ENCODE results near the gene COL20A1.
"Not testable (repeated sequence)": the region's sequence is repeated elsewhere in the genome, so short reads cannot be mapped to it uniquely, and the experiment has no call there.

COL20A1 gene

DNA sequence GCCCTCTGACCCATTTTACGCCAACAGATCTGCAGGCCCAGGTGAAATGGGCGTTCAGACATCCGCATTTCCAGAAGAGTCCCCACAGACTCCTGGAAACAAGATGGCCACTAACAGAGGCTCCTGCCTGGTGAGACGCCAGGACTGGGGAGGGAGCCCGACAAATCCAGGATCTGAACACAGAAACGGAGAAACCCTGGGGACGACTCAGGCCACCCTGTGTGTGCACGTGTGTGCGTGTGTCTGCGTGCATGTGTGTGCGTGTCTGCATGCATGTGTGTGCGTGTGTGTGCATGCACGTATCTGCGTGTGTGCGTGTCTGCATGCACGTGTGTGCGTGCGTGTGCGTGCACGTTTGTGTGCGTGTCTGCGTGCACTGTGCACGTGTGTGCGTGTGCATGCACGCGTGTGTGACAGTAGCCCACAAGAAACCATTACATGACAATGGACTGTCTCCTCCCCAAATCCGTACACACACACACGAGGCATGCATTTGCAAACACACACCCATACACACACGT, 43.3 kb downstream of the COL20A1 start:
- DNase-seq, result no peak

DNA sequence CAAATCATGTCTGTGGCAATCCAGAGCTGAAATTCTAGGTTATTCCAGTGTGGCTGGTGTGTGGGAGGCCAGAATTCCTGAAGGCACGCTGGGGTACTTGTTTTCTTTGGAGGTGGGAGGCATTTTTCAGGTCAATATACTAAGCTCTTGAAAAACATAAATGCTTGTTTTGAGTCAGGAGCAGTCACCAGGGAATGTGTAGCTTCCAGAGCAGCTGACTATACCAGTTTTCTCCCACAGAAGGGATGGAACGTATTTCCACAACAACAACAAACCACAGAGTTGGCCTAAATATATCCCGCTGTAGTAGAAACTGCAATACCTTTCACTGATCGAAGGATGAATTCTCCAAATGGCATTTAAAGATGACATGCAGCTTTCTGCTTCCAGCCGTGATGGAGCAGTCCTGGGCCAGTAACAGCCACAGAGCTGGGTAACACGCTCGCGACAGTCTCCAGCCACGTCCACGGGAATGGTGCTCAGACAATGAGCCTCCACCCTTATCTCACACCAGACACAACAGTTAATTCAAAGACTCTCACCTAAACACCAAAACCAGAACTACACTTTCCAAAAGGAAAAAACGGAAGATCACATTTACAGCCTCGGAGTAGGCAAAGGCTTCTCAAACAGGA, 44.9 kb downstream of the COL20A1 start:
- DNase-seq, result no peak

DNA sequence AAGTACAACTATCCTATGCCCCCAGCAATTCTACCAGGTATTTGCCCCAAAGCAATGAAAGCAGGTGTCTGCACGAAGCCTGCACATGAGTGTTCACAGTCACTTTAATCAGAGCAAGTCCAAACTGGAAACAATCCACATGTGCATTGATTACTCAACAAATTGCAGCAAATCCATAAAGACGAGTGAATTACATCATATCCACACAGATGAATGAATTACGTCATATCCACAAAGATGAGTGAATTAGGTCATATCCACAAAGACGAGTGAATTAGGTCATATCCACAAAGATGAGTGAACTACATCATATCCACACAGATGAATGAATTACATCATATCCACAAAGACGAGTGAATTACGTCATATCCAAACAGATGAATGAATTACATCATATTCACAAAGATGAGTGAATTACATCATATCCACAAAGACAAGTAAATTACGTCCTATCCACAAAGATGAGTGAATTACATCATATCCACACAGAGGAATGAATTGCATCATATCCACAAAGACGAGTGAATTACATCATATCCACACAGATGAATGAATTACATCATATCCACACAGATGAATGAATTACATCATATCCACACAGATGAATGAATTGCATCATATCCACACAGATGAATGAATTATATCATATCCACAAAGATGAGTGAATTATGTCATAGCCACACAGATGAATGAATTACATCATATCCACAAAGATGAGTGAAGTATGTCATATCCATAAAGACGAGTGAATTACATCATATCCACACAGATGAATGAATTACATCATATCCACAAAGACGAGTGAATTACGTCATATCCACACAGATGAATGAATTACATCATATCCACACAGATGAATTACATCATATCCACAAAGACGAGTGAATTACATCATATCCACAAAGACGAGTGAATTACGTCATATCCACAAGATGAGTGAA, 46.4 kb downstream of the COL20A1 start:
- DNase-seq, result not testable (repeated sequence)

DNA sequence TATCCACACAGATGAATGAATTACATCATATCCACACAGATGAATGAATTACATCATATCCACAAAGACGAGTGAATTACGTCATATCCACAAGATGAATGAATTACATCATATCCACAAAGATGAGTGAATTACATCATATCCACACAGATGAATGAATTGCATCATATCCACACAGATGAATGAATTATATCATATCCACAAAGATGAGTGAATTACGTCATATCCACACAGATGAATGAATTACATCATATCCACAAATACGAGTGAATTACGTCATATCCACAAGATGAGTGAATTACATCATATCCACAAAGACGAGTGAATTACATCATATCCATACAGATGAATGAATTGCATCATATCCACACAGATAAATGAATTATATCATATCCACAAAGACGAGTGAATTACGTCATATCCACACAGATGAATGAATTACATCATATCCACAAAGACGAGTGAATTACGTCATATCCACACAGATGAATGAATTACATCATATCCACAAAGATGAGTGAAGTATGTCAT, 47.2 kb downstream of the COL20A1 start:
- not testable (repeated sequence) for DNase-seq

DNA sequence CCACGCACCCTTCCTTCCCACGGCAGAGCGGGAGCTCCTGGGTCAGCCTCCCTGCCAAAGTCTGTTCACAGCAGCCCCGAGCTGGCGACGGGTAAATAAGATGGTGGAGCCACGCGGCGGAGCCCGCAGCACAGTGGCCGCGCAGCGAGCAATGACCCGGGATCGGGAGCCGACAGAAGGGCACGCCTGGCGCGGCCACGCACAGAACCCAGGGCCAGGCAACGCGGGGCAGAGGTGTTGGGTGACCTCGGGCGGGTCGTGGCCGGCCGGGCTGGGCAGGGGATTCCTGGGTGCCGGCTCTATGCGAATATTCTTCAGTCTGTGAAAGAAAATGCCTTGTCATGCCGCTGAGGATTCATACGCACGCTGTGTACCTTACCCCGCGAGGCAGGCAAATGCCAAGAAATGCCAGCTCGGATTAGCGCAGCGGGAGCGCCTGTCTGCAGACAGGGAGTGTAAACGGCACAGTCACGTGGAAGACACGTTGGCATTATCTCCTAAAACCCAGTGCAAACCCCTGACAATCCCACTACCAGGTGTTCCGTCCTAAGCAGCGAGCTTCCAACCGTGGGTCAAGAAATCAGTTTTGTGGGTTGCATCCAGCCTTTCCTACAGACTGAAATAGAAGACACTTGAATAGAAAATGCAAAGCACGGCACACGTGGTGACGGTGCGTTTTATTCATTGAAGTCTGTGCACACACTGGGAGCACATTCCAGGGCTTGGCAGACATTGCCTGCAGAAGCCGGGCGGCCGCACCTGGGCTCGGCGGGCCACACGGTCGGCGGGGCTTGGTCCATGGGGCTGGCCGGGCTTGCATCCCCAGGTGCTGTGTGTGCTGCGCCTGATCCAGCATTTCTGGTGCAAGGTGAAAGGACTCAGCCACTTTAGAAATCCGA, 49.8 kb downstream of the COL20A1 start:
- DNase-seq, result no peak

DNA sequence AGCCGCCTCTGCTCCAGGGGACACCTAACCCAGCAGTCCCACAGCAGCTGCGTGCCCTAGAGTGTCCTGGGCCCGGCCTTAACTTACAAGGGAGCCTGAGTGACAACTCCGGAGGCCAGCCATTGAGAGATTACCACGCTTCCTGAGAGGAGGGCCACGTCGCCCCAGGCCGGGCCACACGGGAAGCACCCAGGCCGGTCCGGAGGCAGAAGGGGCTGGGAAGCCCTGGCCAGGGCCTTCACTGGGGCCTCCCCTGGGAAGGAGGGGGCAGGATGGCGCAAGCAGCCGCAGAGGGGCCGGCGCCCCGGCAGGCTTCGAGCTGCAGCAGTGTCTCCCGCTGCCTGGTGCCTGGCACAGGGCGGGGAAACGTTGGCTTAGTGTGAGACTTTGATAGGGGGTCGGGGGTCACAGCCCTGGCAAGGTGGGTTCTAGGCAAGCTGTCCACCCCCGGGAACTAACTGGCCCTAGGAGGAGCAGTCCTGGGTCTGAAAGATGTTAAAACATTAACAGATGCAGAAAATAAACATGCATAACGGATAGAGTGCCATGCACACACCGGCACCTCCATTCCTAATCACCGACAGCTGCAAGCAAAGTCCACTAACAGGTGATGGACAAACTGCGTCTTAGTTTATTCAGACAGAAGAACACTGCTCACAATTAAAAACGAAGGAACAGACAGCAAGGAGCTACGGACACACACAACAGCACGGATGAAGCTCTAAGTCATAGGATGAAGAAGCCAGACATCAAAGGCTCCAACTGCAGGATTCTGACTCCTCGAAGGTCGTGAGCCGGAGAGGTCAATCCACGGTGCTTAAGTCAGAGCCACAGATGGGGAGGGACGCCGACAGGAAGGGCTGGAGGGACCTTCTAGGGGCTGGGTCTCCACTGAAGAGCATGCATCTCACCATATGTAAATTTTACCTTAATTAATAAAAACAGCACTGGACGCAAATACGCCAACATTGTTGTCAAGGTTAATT, 50.8 kb downstream of the COL20A1 start:
- DNase-seq, result no peak

DNA sequence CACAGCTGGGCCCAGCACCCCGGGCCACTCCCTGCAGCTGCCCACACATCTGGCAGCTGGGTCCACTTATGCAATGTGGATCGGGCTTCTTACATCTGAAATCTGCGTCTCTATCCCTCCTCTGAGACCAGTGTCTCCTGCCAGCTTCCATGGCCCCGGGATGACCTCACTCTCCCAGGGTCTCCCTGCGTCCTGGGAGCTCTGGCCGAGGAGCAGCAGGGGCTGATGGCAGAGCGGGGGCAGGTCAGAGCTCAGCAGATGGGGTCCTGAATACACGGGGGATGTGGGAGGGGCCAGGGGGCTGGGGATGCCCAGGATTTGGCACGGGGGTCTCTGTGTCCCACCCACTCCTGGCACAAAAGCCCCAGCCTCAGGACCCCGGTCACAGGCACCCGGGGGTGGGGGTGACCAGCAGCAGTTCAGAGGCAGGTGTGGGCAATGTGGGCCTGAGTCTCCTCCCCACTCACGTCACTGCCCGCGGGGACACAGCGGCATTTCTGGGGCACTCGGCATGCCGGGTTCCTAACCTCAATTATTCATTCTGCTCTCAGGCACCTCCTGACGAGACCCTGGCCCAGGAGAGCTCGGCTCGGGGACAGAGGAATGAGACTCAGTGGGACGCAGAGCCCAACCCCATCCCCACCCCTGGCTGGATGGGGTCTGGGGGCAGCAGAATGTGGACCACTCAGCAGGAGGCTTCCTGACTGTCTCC, 51.8 kb downstream of the COL20A1 start:
- DNase-seq, result no peak

DNA sequence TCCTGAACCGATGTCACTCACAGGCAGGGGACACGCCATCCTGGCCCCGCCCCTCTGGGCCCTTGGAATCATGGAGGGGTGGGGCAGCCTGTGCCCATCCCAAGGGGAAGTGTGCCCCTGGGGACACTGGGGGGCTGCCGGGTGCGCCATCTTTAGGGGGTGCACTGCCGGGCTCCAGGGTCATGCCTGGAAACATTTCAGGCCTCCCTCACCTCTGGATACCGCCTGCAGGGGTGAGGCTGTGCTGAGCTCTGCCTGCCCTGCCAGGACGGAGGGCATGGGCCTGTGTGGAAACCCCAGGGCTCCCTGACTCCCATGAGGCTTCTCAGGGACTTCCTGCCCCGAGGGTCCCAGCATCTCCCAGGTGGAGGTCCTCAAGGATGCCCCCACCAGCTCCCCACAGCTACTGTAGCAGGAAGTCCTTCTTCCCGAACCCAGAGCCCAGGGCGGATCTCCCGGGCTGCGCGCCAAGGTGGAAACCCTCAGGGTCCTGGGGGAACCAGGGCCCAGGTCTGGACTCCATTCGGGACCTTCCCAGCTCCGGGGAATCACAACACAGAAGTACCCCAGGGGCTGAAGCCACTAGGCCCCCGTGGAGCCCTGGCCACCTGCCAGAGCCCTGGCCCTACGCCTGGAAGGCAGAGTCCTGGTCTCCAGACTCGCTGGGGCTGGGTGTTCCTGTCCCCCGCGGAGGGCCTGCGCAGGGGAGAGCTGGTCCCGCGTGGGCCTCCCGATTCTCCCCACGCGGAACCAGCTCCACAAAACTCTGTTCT, 52.5 kb downstream of the COL20A1 start:
- no peak for DNase-seq

DNA sequence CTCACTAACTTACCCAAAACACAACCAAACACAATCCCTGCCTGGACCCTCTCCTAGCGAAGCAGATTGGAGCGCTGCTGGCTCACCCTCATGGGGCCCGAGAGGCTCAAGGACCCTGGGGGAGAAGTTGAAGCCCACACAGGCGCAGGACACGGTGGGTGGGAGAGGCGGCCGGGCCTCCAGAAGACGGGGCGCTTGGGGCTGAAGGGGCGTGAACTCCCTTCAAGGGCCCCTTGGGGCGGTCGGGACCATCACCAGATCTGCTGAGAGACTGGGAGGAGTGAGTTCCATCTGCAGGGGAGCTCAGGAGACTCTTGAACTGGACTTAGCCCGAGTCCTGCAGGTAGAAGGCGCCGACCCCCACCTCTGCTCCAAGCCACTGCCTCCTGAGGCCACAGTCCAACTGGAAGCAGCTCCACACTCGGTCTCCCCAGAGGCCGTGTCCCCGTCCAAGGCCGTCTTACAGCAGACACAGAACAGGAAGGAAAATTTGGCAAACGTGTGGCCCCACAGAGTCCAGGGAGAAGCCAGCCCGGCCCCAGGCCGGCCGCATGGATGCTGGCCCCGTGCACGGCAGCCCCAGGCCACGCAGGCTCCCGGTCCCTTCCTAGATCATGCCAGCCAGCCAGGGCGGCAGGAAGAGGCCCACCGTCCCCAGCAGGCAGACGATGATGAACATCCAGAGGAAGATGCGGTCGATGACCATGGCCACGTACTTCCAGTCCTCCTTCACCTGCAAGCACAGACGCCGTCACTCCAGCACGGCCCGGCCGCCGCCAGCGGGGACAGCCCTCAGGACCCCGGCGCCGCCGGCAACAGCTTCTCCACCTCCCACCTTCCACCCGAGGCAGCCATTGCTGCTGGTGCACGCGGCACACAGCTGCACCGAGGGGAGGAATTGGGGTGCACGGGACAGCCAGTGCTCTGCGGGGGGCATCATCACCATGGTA, 53.4 kb downstream of the COL20A1 start:
- DNase-seq, result no peak

DNA sequence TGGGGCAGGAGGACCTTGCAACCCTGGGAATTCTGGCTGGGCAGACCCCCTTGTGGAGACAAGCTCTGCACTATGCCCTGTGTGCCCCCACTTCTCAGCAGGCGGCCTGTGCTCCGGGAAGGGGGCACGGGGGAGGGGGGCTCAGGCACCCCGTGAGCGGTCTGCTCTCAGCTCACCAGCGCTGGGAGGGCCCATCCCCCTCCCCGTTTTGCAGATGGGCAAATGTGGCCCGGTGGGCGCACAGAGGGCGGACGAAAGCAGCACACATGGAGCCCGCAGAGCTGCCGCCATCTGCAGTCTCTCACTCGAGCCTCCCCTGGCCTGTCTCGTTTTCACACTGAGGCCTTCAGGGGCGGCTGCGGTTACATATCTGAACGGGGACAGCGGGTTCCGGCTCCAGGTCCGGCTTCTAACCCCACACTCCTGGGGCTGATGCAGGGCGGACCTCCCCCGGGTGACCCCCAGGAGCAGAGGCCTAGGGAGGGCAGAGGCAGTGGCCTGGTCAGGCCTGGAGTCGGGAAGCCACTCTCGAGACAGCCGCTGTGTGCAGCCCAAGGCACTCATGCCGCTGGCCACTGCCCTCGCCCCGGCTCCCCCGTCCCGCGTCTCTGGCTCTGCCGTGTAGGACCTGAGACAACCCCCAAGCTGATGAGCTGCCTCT, 54.2 kb downstream of the COL20A1 start:
- no peak for DNase-seq

DNA sequence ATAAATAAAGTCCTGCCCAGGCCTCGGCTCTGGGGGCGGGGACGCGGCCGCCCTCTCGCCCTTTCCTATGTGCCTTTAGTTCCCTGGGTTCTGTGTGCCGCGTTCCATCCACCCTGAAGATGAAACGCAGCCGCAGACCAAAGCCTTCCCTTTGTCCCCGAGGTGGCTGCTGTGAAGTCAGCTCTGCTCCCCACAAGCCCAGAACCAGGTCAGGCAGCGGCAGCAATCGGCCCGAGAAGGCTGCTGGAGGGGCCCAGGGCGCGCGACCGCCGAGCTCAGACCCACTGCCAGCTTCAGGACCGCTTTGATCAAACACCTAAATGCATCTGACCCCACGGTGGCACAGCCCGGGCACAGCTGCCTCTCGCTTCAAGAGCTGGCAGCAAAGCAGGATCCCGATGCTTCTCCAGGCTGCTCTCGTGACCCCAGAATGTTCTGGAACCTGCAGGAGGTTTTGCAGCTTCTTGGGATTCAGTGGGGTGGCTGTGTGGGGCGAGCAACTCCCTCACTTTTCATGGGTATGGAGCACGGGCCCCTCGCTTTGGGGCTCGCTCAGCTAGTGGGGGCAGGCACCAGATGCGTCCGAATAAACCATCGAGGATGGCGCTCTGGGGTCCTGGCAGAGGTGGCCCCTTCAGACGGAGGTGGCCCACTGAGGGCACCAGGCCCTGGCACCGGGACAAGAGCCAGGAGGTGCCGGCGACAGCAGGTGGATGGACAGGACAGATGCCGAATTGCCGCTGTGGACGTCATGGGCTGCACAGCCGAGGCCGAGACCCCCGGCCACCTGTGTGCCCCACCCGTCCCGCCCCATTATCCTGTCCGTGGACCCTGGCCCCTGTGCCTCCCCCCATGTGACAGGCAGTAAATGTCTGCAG, 55.2 kb downstream of the COL20A1 start:
- DNase-seq, result no peak

DNA sequence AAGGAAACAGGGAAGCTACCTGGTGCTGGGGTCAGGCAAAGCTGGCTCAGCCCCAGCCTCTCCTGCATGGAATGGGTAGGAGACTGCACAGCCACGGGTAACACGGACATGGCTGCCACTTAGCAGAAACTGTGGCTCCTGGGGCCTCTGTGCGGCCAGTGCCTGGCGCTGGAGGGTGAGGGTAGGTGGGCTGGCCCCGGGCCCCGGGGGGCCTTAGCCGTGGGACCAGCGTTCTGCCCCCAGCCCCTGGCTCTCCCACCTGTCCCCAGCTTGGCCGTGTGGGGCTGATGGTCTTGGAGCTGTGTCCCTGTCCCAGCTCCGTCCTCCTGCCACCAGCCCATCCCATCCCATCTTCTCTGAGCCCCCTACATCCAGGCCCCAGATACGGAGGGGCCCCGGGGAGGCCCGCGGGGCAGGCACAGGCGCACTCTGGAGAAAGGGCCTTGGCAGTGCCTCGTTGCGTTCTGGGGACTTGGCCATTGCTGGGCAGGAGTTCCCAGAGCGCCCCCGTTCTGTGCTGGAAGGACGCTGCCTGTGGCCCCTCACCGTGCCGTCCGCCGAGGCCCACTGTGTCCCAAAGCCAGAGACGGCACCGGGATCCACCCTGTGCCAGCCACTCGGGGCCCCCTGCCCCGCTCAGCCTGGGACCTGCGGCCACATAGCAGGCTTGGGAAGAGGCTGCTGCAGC, 56.0 kb downstream of the COL20A1 start:
- no peak for DNase-seq

DNA sequence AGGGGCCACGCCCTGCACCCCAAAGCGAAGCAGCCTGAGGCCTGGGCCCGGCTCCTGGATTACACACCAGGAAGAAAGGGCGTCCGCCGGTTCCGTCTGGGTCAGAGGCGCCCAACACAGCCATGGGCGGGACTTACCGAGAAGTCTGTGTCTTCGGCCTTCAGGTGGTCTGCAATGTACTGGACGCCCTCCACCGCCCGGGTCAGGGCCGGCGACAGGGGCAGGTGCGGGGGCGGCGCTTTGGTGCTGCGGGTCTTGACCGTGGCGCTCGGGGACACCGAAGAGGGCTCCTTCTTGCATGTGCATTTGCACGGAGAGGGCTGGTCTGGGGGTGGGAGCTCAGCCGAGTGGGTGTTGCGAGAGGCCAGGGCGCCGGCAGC, 56.5 kb downstream of the COL20A1 start:
- DNase-seq, result no peak

DNA sequence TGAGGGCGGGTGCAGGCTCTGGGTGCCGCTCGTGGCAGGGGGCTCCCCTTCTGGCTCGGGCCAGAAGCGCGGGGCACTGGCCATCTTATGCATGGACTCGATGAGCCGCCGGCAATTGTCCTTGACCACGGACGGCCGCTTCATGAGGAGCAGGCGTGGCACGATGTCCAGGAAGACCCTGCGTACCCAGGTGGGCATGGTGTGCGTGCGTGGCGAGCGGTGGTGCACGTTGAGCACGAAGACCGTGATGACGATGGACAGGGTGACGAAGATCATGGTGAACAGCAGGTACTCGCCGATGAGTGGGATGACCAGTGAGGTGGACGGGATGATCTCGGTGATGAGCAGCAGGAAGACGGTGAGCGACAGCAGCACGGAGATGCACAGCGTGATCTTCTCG, 57.2 kb downstream of the COL20A1 start:
- DNase-seq, result no peak

DNA sequence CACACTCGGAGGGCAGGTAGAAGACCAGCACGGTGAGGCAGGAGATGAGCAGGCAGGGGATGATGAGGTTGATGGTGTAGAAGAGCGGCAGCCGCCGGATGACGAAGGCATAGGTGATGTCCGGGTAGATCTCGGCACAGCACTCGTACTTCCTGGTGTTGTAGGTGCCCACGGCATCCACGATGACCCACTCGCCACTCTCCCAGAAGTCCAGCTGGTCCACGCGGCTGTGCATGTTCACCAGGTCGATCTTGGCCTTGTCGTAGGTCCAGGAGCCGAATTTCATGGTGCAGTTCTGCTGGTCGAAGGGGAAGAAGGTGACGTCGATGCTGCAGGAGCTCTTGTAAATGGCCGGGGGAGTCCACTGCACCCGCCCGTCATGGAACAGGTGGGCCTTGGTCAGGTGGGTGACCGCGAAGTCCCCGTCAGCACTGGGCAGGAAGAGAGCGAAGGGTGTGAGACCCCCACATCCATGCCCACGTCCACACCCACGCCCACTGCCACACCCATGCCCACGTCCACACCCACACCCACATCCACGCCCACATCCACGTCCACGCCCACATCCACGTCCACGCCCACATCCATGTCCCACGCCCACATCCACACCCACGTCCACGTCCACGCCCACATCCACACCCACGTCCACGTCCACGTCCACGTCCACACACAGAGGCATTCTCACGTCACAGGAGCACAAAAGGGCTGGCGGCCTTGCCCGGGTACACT, 57.8 kb downstream of the COL20A1 start:
- no peak for DNase-seq

DNA sequence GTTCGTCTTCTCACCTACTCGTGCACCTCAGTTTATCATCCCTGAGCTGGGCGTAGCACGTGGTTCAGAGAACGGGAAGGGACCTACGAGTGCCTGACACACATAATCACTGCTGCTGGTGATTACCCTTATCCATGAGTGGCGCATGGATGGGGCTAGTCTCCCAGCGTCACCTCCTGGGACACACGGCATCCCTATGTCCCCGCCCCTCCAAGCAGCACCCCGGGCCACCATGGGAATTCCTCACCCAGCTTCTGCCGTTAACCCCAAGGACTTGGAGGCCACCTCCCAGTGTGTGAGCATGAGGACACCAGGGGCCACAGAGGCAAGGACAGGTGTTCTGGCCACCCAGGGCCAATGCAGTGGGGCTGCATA, 58.3 kb downstream of the COL20A1 start:
- no peak for DNase-seq

Data from NCI-H1930 (cell line).